Muscle layer of duodenum (tissue), 2 donors: ENCODE data around the gene ESF1.
"Not testable (repeated sequence)": the region's sequence is repeated elsewhere in the genome, so short reads cannot be mapped to it uniquely, and the experiment has no call there.

ENCODE experiments used
- H3K27ac ChIP-seq: one replicate; pipeline ENCODE4 v1.7.0; 2013; ENCODE audit warnings: mild to moderate bottlenecking, low read length
- H3K27me3 ChIP-seq: one replicate; pipeline ENCODE4 v1.7.0; 2013; ENCODE audit warnings: low read depth, mild to moderate bottlenecking, control low read depth, low read length
- H3K36me3 ChIP-seq, 2 donors: one replicate each; pipeline ENCODE4 v1.7.0; 2013; ENCODE audit warnings: low read length in 2 of 2, control low read depth in 1 of 2, mild to moderate bottlenecking in 1 of 2; ENCODE audit not compliant: insufficient read depth in 2 of 2, control insufficient read depth in 1 of 2
- H3K4me1 ChIP-seq, 2 donors: one replicate each; pipeline ENCODE4 v1.7.0; 2013; ENCODE audit warnings: low read length in 2 of 2, mild to moderate bottlenecking in 2 of 2, control low read depth in 1 of 2, moderate library complexity in 1 of 2; ENCODE audit not compliant: insufficient read depth in 2 of 2, control insufficient read depth in 1 of 2
- H3K4me3 ChIP-seq, 2 donors: one replicate each; pipeline ENCODE4 v1.7.0; 2013; ENCODE audit warnings: low read length in 2 of 2, low read depth in 1 of 2, mild to moderate bottlenecking in 1 of 2
- H3K9me3 ChIP-seq, 2 donors: one replicate each; pipeline ENCODE4 v1.7.0; 2013; ENCODE audit warnings: low read length in 2 of 2, control low read depth in 1 of 2, mild to moderate bottlenecking in 1 of 2; ENCODE audit not compliant: control insufficient read depth in 1 of 2
- donor health status: healthy.

ESF1 gene

GRCh38 chr20:13765299-13765698 lies 19.4 kb downstream of the ESF1 start:
- Histone ChIP-seq H3K27me3 (no peaks in the 10 kb centered on the region), H3K27ac (no peak overlapping the region), H3K4me1 (no peaks in the 10 kb centered on the region), H3K36me3 (peaks cover 34 to 58% of the 10 kb centered on the region in 2 donors), H3K9me3 (peaks cover 0 to 5% of the 10 kb centered on the region in 2 donors), H3K4me3 (no peak overlapping the region)

- H3K4me1 ChIP-seq, H3K27me3 ChIP-seq, H3K27ac ChIP-seq, H3K9me3 ChIP-seq, H3K4me3 ChIP-seq: not testable (repeated sequence)
- peaks cover 17 to 38% of the 10 kb centered on the region in 2 donors for H3K36me3 ChIP-seq
Observed at GRCh38 chr20:13760451-13760946, 24.2 kb downstream of the ESF1 start.

DNA sequence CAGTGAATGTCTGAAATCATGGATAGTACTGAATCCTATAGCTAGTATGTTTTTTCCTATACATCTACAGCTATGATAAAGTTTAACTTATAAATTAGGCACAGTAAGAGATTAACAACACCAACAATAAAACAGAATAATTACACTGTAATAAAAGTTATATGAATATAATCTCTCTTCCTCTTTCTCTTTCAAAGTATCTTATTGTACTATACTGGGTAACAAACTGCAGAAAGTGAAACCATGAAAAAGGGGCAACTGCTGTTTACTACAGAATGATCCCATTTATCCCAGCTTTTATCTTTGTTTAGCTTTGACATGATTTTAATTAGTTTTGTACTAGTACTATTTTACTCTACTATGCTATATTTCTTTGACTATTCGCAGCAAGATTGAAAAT lies 25.8 kb downstream of the ESF1 start:
- Histone ChIP-seq H3K9me3 (no peaks in the 10 kb centered on the region), H3K27me3 (no peaks in the 10 kb centered on the region), H3K4me3 (no peak overlapping the region), H3K27ac (no peak overlapping the region), H3K4me1 (no peaks in the 10 kb centered on the region), H3K36me3 (peaks cover 10 to 37% of the 10 kb centered on the region in 2 donors)

- H3K27me3 ChIP-seq, result no peaks in the 10 kb centered on the region
- no peaks in the 10 kb centered on the region for H3K9me3 ChIP-seq
- peaks cover 4 to 31% of the 10 kb centered on the region in 2 donors for H3K36me3 ChIP-seq
- H3K27ac ChIP-seq, result no peak overlapping the region
- H3K4me3 ChIP-seq, result no peak overlapping the region
- H3K4me1 ChIP-seq, result no peaks in the 10 kb centered on the region
Observed at GRCh38 chr20:13756551-13756950, 28.2 kb downstream of the ESF1 start.

- H3K36me3 ChIP-seq, result peaks cover 4 to 38% of the 10 kb centered on the region in 2 donors
- no peaks in the 10 kb centered on the region for H3K9me3 ChIP-seq
- no peaks in the 10 kb centered on the region for H3K27me3 ChIP-seq
Observed at GRCh38 chr20:13755809-13756208, 28.9 kb downstream of the ESF1 start.

GRCh38 chr20:13753436-13754036 lies 31.2 kb downstream of the ESF1 start:
- H3K4me3 ChIP-seq, result no peak overlapping the region
- H3K27ac ChIP-seq, result no peak overlapping the region
- no peaks in the 10 kb centered on the region for H3K27me3 ChIP-seq
- H3K4me1 ChIP-seq, result no peaks in the 10 kb centered on the region
- H3K36me3 ChIP-seq, result peaks cover 0 to 29% of the 10 kb centered on the region in 2 donors
- H3K9me3 ChIP-seq, result no peaks in the 10 kb centered on the region

More at GRCh38 chr20:13755809-13756208, 28.9 kb downstream of the ESF1 start:
- no peaks in the 10 kb centered on the region for H3K4me1 ChIP-seq
- H3K4me3 ChIP-seq, result no peak overlapping the region
- H3K27ac ChIP-seq, result no peak overlapping the region

DNA sequence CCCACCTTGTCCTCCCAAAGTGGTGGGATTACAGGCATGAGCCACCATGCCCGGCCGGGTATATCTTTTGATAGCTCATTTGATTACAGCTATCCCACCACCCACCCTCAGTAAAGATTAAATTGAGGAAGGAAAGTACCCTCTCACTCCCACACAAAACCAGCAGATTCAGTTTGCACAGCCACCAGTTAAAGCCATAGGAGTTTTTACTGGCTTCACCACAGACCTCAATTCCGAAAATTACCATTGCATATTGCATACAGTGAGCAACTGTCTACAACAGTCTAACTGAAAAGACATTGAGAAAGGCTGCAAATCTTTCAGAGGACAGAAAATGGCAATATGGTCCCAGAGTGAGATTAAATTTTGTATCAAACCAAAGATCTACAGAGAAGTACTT lies 34.9 kb downstream of the ESF1 start:
- Histone ChIP-seq H3K27ac (no peak overlapping the region), H3K4me1 (no peaks in the 10 kb centered on the region), H3K4me3 (no peak overlapping the region), H3K27me3 (no peaks in the 10 kb centered on the region), H3K9me3 (no peaks in the 10 kb centered on the region), H3K36me3 (peaks cover 0 to 20% of the 10 kb centered on the region in 2 donors)

DNA sequence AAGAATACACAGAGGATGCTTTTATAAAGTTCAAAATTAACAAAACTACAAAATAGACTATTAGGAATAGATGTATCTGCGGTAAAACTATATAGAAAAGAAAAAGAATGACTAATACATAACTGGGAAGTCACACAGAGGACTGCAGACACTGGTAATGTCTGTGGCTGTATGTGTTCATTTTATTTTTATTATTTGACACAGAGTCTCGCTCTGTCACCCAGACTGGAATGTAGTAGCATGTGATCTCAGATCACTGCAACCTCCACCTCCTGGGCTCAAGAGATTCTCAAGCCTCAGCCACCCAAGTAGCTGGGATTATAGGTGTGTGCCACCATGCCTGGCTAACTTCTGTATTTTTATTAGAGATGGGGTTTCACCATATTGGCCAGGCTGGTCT lies 38.9 kb downstream of the ESF1 start:
- Histone ChIP-seq H3K27ac (no peak overlapping the region), H3K4me1 (no peaks in the 10 kb centered on the region), H3K27me3 (no peaks in the 10 kb centered on the region), H3K36me3 (peaks cover 4 to 24% of the 10 kb centered on the region in 2 donors), H3K4me3 (no peak overlapping the region), H3K9me3 (peaks cover 0 to 5% of the 10 kb centered on the region in 2 donors)

DNA sequence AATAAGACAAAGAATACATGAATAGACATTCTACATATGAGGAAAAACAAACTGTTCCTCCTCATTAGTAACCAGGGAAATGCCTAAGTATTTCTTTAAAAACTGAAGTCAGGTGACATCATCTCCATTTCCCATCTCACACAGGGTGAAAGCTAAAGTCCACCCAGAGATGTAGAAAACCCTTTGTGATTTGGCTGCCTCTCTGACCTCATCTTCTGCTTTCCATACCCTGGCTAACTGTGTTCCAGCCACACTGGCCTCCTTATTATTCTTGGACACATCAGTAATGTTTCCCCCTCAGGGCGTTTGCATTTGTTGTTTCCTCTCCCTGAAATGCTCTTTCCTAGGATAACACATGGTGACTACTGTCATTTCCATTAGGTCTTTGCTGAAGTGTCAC lies 40.4 kb downstream of the ESF1 start:
- Histone ChIP-seq H3K4me1 (no peaks in the 10 kb centered on the region), H3K36me3 (peaks cover 4 to 28% of the 10 kb centered on the region in 2 donors), H3K9me3 (peaks cover 0 to 9% of the 10 kb centered on the region in 2 donors), H3K4me3 (no peak overlapping the region), H3K27me3 (no peaks in the 10 kb centered on the region), H3K27ac (no peak overlapping the region)

- no peak overlapping the region for H3K27ac ChIP-seq
- peaks cover 0 to 7% of the 10 kb centered on the region in 2 donors for H3K4me1 ChIP-seq
- H3K9me3 ChIP-seq, result peaks cover 0 to 9% of the 10 kb centered on the region in 2 donors
- no peaks in the 10 kb centered on the region for H3K27me3 ChIP-seq
- H3K36me3 ChIP-seq, result peaks cover 4 to 28% of the 10 kb centered on the region in 2 donors
- no peak overlapping the region for H3K4me3 ChIP-seq
Observed at GRCh38 chr20:13741879-13742278, 42.8 kb downstream of the ESF1 start.

- Histone ChIP-seq H3K36me3 (peaks cover 4 to 28% of the 10 kb centered on the region in 2 donors), H3K4me1 (peaks cover 5 to 7% of the 10 kb centered on the region in 2 donors), H3K9me3 (peaks cover 0 to 9% of the 10 kb centered on the region in 2 donors), H3K27ac (no peak overlapping the region), H3K4me3 (no peak overlapping the region), H3K27me3 (no peaks in the 10 kb centered on the region)
Observed at GRCh38 chr20:13739731-13740649, 44.7 kb downstream of the ESF1 start.
